ENCODE data around the gene PPT2. TPM values are rescaled to one million over a fixed set of nuclear protein-coding genes. Genes with fewer than 3 reads are reported as not detected.

Gene PPT2
- total RNA-seq, 1 donor from 2014 or later: 58.6 TPM

GRCh38 chr6:32118782-32119628 lies 34.9 kb upstream of the PPT2 start:
- DNase-seq (ENCODE audit: low spot score in 2 of 2, unreplicated experiment in 2 of 2): peak; percentile 79 to 91
- Mint-ChIP-seq H3K36me3 (peaks cover 29% of the 10 kb centered on the region), H3K27ac (peak overlapping the region; percentile 85), H3K27me3 (ENCODE audit: low read depth) (no peaks in the 10 kb centered on the region), H3K4me1 (peaks cover 11% of the 10 kb centered on the region), H3K4me3 (no peak overlapping the region), H3K9me3 (no peaks in the 10 kb centered on the region)
- TF ChIP-seq CTCF (IDR thresholded peaks at IDR 0.05; ENCODE audit: unreplicated experiment): peak; percentile 83

DNA sequence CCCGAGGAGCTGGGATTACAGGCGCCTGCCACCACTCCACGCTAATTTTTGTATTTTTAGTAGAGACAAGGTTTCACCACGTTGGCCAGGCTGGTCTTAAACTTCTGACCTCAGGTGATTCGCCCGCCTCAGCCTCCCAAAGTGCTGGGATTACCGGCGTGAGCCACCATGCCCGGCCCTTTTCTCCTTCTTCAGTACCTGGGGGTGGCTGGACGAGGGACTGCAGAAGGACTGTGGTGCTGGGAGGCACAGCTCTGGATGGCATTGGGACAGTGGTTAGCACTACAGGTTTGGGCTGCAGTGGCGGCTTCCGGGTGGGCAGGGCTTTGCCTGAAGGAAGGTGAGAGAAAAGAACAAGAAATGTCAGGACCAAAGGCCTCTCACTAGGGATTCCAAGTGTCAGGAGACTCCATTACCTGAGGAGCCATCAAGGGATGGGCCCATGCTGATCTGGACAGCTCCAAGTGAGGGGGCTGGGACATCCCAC lies 33.3 kb upstream of the PPT2 start:
- H3K27ac Mint-ChIP-seq: no peak overlapping the region
- H3K27me3 Mint-ChIP-seq (ENCODE audit: low read depth): no peaks in the 10 kb centered on the region
- H3K9me3 Mint-ChIP-seq: no peaks in the 10 kb centered on the region
- DNase-seq (ENCODE audit: low spot score in 2 of 2, unreplicated experiment in 2 of 2): no peak
- H3K4me3 Mint-ChIP-seq: no peak overlapping the region
- TF ChIP-seq CTCF (IDR thresholded peaks at IDR 0.05; ENCODE audit: unreplicated experiment): no peak
- H3K4me1 Mint-ChIP-seq: peaks cover 5% of the 10 kb centered on the region
- peaks cover 31% of the 10 kb centered on the region for H3K36me3 Mint-ChIP-seq

DNA sequence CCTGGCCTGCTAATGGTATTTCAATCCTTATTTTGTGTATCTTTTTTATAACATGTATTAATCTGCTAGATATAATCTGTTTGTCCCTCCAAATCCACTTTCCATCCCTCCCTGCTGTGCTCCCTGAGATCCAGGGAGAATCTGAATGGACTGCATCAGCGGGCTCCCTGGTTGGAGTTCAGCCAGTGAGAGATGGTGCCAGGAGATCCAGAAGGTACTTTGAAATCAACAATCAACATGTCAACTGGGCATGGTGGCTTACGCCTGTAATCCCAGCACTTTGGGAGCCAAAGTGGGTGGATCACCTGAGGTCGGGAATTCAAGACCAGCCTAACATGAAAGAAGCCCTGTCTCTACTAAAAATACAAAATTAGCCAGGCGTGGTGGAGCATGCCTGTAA lies 30.3 kb upstream of the PPT2 start:
- Mint-ChIP-seq H3K9me3 (no peaks in the 10 kb centered on the region), H3K27me3 (ENCODE audit: low read depth) (no peaks in the 10 kb centered on the region), H3K4me1 (peaks cover 23% of the 10 kb centered on the region), H3K4me3 (no peak overlapping the region), H3K27ac (no peak overlapping the region), H3K36me3 (peaks cover 27% of the 10 kb centered on the region)
- no peak for TF ChIP-seq CTCF (IDR thresholded peaks at IDR 0.05; ENCODE audit: unreplicated experiment)
- no peak for DNase-seq (ENCODE audit: low spot score in 2 of 2, unreplicated experiment in 2 of 2)

DNA sequence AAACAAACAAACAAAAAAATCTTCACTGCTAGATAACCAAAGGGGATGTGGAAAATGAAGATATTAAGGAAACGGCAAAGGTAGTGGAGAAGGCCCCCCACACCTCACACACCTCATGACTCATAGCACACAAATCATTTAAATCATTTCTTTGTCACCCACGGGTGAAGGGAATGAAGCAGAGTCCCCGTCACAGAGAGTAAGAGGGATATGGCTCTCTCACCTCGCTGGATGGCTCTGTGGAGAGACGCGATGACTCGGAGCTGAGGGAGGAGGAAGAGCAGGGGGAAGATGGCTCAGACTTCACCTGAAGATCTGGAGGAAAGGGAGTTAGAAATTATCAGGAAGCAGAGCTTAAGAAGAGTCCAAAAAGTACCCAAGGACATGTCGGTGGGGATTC lies 27.1 kb upstream of the PPT2 start:
- peak overlapping the region; percentile 98 for H3K27ac Mint-ChIP-seq
- peak overlapping the region; percentile 98 for H3K4me3 Mint-ChIP-seq
- peaks cover 30% of the 10 kb centered on the region for H3K4me1 Mint-ChIP-seq
- H3K27me3 Mint-ChIP-seq (ENCODE audit: low read depth): no peaks in the 10 kb centered on the region
- H3K36me3 Mint-ChIP-seq: peaks cover 17% of the 10 kb centered on the region
- H3K9me3 Mint-ChIP-seq: no peaks in the 10 kb centered on the region
- no peak for DNase-seq (ENCODE audit: low spot score in 2 of 2, unreplicated experiment in 2 of 2)
- TF ChIP-seq CTCF (IDR thresholded peaks at IDR 0.05; ENCODE audit: unreplicated experiment): no peak

DNA sequence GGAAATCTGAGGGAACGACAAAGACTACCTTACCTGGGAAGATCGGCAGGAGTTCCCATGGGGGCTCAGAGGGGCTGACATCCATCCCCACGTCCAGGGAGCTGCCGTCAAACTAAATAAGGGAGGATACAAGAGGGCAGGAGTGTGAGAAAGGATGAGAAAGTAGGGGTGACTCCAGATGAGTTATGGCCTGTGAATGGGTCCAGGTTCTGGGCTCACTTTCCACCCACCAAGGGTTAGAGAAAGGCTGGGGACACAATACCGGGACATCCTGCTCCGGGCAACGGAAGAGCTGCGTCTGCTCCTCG lies 26.6 kb upstream of the PPT2 start:
- H3K9me3 Mint-ChIP-seq: no peaks in the 10 kb centered on the region
- H3K4me3 Mint-ChIP-seq: peak overlapping the region; percentile 98
- H3K4me1 Mint-ChIP-seq: peaks cover 30% of the 10 kb centered on the region
- no peaks in the 10 kb centered on the region for H3K27me3 Mint-ChIP-seq (ENCODE audit: low read depth)
- H3K36me3 Mint-ChIP-seq: peaks cover 13% of the 10 kb centered on the region
- TF ChIP-seq CTCF (IDR thresholded peaks at IDR 0.05; ENCODE audit: unreplicated experiment): no peak
- DNase-seq (ENCODE audit: low spot score in 2 of 2, unreplicated experiment in 2 of 2): no peak
- peak overlapping the region; percentile 98 for H3K27ac Mint-ChIP-seq

Data from mesothelial cell of epicardium (in vitro differentiated cells).